ENCODE data around the gene SMAD7. TPM values are rescaled to one million over a fixed set of nuclear protein-coding genes. Genes with fewer than 3 reads are reported as not detected.

The SMAD7 gene
- total RNA-seq, 1 experiment from 2014 or later = 3.8 TPM

DNA sequence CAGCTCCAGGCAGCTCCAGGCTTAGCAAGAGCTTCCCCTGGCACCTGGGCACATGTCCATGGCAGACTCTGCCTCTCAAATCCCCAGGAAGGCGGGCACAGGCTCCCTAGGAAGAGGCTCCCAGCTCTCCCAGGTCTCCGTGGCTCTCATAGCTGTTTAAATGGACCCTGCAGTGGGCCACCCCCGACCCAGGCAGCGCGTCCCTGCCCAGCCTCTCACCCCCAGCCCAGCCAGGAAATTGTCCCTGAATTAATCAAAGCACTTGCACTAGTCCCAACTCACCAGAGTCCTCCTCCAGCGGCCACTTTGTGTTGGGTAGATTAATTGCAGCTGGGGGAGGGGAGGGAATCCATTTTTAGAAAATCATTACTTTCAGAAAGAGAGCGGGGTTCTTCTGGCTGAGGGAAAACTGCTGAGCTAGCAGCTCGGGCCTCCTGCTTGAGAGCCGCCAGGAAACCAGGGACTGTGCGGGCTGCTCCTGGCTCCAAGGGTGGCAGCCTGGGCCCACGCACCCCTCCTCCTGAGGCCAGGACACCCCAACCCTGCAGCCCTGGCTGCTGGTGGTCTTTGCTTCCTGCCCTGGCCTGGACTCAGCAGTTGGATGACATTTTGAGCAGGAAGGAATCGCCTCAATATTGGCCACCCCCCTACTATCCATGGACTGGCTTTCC lies 36.0 kb downstream of the SMAD7 start:
- in situ Hi-C loops (cut with HindIII; ENCODE audit: low pct_unique_long_range_greater_than_20kb, low sequenced_read_pairs) = no loop called here
- DNase-seq (ENCODE audit: low read depth, low spot score) = no peak

GRCh38 chr18:48913775-48914174 lies 37.0 kb downstream of the SMAD7 start:
- in situ Hi-C loops (cut with HindIII; ENCODE audit: low pct_unique_long_range_greater_than_20kb, low sequenced_read_pairs) = no loop called here
- DNase-seq (ENCODE audit: low read depth, low spot score) = no peak

GRCh38 chr18:48913201-48913600 lies 37.6 kb downstream of the SMAD7 start:
- in situ Hi-C loops (cut with HindIII; ENCODE audit: low pct_unique_long_range_greater_than_20kb, low sequenced_read_pairs) = no loop called here
- DNase-seq (ENCODE audit: low read depth, low spot score) = no peak

- DNase-seq (ENCODE audit: low read depth, low spot score) = no peak
- in situ Hi-C loops (cut with HindIII; ENCODE audit: low pct_unique_long_range_greater_than_20kb, low sequenced_read_pairs) = no loop called here
Measured at GRCh38 chr18:48910972-48911545, 39.7 kb downstream of the SMAD7 start.

DNA sequence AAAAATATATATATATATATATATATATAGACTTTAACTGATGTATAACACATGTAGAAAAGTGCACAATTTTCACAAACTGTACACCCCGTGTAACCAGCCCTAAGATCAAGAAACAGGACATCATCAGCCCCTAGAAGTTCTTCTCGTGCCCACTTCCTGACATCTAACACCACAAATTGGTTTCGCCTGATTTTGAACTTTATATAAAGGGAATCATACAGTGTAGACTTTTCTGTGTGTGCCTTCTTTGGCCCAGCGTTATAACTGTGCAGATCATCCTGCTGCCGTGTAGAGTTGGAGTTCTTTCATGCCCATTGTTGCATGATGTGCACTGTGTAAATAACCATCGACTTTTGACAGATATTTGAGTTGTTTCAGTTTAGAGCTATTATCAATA lies 41.0 kb downstream of the SMAD7 start:
- no peak for DNase-seq (ENCODE audit: low read depth, low spot score)
- in situ Hi-C loops (cut with HindIII; ENCODE audit: low pct_unique_long_range_greater_than_20kb, low sequenced_read_pairs) = no loop called here

DNA sequence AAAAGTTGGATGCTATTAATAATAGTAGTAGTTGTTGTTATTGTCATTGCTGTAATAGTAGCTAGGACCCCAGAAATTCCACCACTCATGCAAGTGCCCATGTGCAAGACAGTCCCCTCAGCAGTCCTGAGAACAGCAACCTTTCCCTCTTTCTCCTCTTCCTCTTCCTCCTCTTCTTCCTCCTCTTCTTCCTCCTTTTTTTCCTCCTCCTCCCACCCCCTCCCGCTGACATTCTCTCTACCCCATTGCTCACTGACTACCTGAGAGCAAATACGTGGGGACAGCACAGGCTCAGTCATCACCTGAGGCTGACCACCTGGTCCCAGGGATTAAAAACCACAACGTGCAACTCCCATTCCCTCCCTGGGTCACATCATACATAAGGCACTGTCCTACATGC lies 41.8 kb downstream of the SMAD7 start:
- DNase-seq (ENCODE audit: low read depth, low spot score) = no peak
- in situ Hi-C loops (cut with HindIII; ENCODE audit: low pct_unique_long_range_greater_than_20kb, low sequenced_read_pairs) = no loop called here

GRCh38 chr18:48905513-48905912 lies 45.3 kb downstream of the SMAD7 start:
- DNase-seq (ENCODE audit: low read depth, low spot score) = no peak
- in situ Hi-C loops (cut with HindIII; ENCODE audit: low pct_unique_long_range_greater_than_20kb, low sequenced_read_pairs) = no loop called here

DNA sequence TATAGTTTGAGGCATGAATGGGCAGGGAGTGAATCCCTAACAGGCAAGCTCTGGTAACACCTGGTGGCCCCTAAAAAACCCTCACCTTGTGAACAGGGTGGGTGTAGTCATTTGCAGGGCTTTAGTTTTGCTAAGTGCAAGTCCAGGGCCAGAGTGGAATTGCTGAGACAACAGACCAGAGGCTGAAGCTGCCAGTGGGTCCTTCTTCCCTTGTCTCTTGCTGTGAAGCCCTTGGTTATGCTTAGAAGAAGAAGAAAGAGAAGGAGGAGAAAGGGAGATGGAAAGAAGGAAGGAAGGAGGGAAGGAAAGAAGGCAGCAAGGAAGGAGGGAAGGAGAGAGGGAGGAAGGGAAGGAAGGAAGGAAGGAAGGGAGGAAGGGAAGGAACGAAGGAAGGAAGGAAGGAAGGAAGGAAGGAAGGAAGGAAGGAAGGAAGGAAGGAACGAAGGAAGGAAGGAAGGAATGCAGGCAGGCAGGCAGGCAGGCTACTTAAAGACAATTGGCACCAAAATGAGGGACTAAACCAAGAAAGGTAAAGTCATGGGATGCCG lies 45.8 kb downstream of the SMAD7 start:
- in situ Hi-C loops (cut with HindIII; ENCODE audit: low pct_unique_long_range_greater_than_20kb, low sequenced_read_pairs) = no loop called here
- no peak for DNase-seq (ENCODE audit: low read depth, low spot score)

DNA sequence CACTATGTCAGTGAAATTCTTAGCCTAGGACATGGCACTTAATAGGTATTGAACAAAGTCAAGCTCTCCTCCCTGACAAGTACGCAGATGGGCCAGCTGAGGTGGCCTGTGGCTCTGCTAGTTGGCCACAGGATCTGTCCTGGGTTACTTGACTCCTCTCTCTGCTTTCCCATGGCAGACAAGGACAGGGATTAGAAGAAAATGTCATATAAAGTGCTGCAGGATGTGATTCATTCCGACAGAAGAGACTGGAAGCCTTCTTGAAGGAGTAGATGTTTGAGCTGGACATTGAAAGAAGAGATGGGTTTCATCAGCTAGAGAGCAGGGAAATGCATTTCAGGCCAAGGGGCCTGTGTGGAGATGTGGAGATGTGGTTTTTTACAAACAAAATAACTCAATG lies 46.7 kb downstream of the SMAD7 start:
- in situ Hi-C loops (cut with HindIII; ENCODE audit: low pct_unique_long_range_greater_than_20kb, low sequenced_read_pairs) = no loop called here
- no peak for DNase-seq (ENCODE audit: low read depth, low spot score)

GRCh38 chr18:48902856-48903601 lies 47.7 kb downstream of the SMAD7 start:
- in situ Hi-C loops (cut with HindIII; ENCODE audit: low pct_unique_long_range_greater_than_20kb, low sequenced_read_pairs) = no loop called here
- DNase-seq (ENCODE audit: low read depth, low spot score) = no peak

- DNase-seq (ENCODE audit: low read depth, low spot score) = no peak
- in situ Hi-C loops (cut with HindIII; ENCODE audit: low pct_unique_long_range_greater_than_20kb, low sequenced_read_pairs) = no loop called here
Measured at GRCh38 chr18:48902023-48902855, 48.5 kb downstream of the SMAD7 start.

- in situ Hi-C loops (cut with HindIII; ENCODE audit: low pct_unique_long_range_greater_than_20kb, low sequenced_read_pairs) = no loop called here
- DNase-seq (ENCODE audit: low read depth, low spot score) = no peak
Measured at GRCh38 chr18:48901145-48902022, 49.4 kb downstream of the SMAD7 start.

DNA sequence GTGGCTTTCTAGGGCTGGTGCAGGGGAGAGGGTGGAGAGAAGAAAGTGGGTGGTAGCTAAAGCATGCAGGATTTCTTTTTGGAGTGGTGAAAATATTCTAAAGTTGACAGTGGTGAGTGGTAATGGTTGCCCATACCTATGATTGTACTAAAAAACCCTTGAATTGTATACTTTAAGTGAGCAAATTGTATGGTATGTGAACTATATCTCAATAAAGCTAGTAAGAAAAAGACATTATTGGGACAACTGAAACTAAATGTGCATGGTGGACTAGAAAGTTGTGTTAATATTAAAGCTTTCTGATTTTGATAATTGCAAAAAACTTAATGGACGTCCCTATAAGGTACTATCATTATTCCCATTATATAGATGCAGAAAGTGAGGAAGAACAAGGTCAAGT lies 50.3 kb downstream of the SMAD7 start:
- DNase-seq (ENCODE audit: low read depth, low spot score) = no peak
- in situ Hi-C loops (cut with HindIII; ENCODE audit: low pct_unique_long_range_greater_than_20kb, low sequenced_read_pairs) = no loop called here

- in situ Hi-C loops (cut with HindIII; ENCODE audit: low pct_unique_long_range_greater_than_20kb, low sequenced_read_pairs) = no loop called here
Measured at GRCh38 chr18:48899558-48900174, 51.1 kb downstream of the SMAD7 start.

GRCh38 chr18:48898521-48898920 lies 52.2 kb downstream of the SMAD7 start:
- no peak for DNase-seq (ENCODE audit: low read depth, low spot score)
- in situ Hi-C loops (cut with HindIII; ENCODE audit: low pct_unique_long_range_greater_than_20kb, low sequenced_read_pairs) = no loop called here

More at GRCh38 chr18:48899558-48900174, 51.1 kb downstream of the SMAD7 start:
- DNase-seq (ENCODE audit: low read depth, low spot score) = no peak

- no peak for DNase-seq (ENCODE audit: low read depth, low spot score)
- in situ Hi-C loops (cut with HindIII; ENCODE audit: low pct_unique_long_range_greater_than_20kb, low sequenced_read_pairs) = no loop called here
Measured at GRCh38 chr18:48897531-48897930, 53.2 kb downstream of the SMAD7 start.
